HFFc6 (cell line): ENCODE data around the gene CSRNP3. TPM values are rescaled to one million over a fixed set of nuclear protein-coding genes. Genes with fewer than 3 reads are reported as not detected.

ENCODE experiments used
- DNase-seq: peaks from one replicate; pipeline ENCODE4 v3.0.0-alpha.2; 2018
- H3K27ac Mint-ChIP-seq: 2 replicates; pipeline ENCODE4 v1.8.0; 2020; ENCODE audit warnings: mild to moderate bottlenecking, mixed read lengths
- H3K27me3 Mint-ChIP-seq: 2 replicates; pipeline ENCODE4 v1.8.0; 2021; ENCODE audit warnings: mild to moderate bottlenecking, moderate library complexity, mixed read lengths; ENCODE audit not compliant: insufficient read depth
- H3K36me3 Mint-ChIP-seq: 2 replicates; pipeline ENCODE4 v1.8.0; 2021; ENCODE audit warnings: low read depth, mixed read lengths
- H3K4me1 Mint-ChIP-seq: 2 replicates; pipeline ENCODE4 v1.8.0; 2020; ENCODE audit warnings: low read depth, mixed read lengths
- H3K4me3 Mint-ChIP-seq: 2 replicates; pipeline ENCODE4 v1.8.0; 2020; ENCODE audit warnings: mild to moderate bottlenecking, moderate library complexity, mixed read lengths
- H3K9me3 Mint-ChIP-seq: 2 replicates; pipeline ENCODE4 v1.8.0; 2020; ENCODE audit warnings: mild to moderate bottlenecking, mixed read lengths
- CTCF ChIP-seq: fragments of 200-600 bp; sonication (generic); IDR thresholded peaks from 2 replicates; pipeline ENCODE4 v1.5.0; 2021; ENCODE audit warnings: antibody characterized with exemption, mild to moderate bottlenecking
- total RNA-seq, 6 experiments: library from RNA; stranded (reverse); fragmentation: NEBNext Ultra II Directional; extraction: Animal tissue kit (Norgen Biotek cat#: 25700); gene quantifications; 2 replicates in 1 of 6; 3 replicates in 5 of 6; pipeline ENCODE4 v1.2.3, GENCODE V29; 2021

Gene CSRNP3
- total RNA-seq, 6 experiments from 2014 or later = 0.02 to 0.79 (median 0.31) TPM; not detected in 2

GRCh38 chr2:165636959-165637358, 167.5 kb downstream of the CSRNP3 start:
- no peak for TF ChIP-seq CTCF
- no peaks in the 10 kb centered on the region for H3K27me3 Mint-ChIP-seq
- no peaks in the 10 kb centered on the region for H3K36me3 Mint-ChIP-seq
- H3K4me3 Mint-ChIP-seq = no peak overlapping the region
- no peaks in the 10 kb centered on the region for H3K4me1 Mint-ChIP-seq
- no peak for DNase-seq
- H3K27ac Mint-ChIP-seq = no peak overlapping the region
- peaks cover 5% of the 10 kb centered on the region; the same call in 1 of the 2 replicates for H3K9me3 Mint-ChIP-seq

- no peak for TF ChIP-seq CTCF
- H3K4me3 Mint-ChIP-seq = no peak overlapping the region
- DNase-seq = no peak
- H3K9me3 Mint-ChIP-seq = peaks cover 5% of the 10 kb centered on the region; the same call in 1 of the 2 replicates
- H3K4me1 Mint-ChIP-seq = no peaks in the 10 kb centered on the region
- H3K27ac Mint-ChIP-seq = no peak overlapping the region
- no peaks in the 10 kb centered on the region for H3K27me3 Mint-ChIP-seq
- no peaks in the 10 kb centered on the region for H3K36me3 Mint-ChIP-seq
Observed at GRCh38 chr2:165637396-165637795, 167.9 kb downstream of the CSRNP3 start.

- H3K27me3 Mint-ChIP-seq = no peaks in the 10 kb centered on the region
- no peak for DNase-seq
- no peak overlapping the region for H3K27ac Mint-ChIP-seq
- no peak overlapping the region for H3K4me3 Mint-ChIP-seq
- H3K4me1 Mint-ChIP-seq = no peaks in the 10 kb centered on the region
- H3K36me3 Mint-ChIP-seq = no peaks in the 10 kb centered on the region
- peaks cover 10% of the 10 kb centered on the region for H3K9me3 Mint-ChIP-seq
- TF ChIP-seq CTCF = no peak
Observed at GRCh38 chr2:165639504-165639903, 170.0 kb downstream of the CSRNP3 start.

- H3K27ac Mint-ChIP-seq = no peak overlapping the region
- no peaks in the 10 kb centered on the region for H3K27me3 Mint-ChIP-seq
- DNase-seq = no peak
- H3K9me3 Mint-ChIP-seq = peaks cover 10% of the 10 kb centered on the region
- no peak overlapping the region for H3K4me3 Mint-ChIP-seq
- H3K36me3 Mint-ChIP-seq = no peaks in the 10 kb centered on the region
- no peaks in the 10 kb centered on the region for H3K4me1 Mint-ChIP-seq
- no peak for TF ChIP-seq CTCF
Observed at GRCh38 chr2:165640247-165640929, 170.9 kb downstream of the CSRNP3 start.

GRCh38 chr2:165645930-165646831, 176.7 kb downstream of the CSRNP3 start:
- Mint-ChIP-seq H3K4me1 (no peaks in the 10 kb centered on the region), H3K27ac (no peak overlapping the region), H3K4me3 (no peak overlapping the region), H3K27me3 (no peaks in the 10 kb centered on the region), H3K36me3 (no peaks in the 10 kb centered on the region), H3K9me3 (peaks cover 16% of the 10 kb centered on the region)
- no peak for DNase-seq
- TF ChIP-seq CTCF = no peak
